ENCODE results near the gene LTBP3. TPM values are rescaled to one million over a fixed set of nuclear protein-coding genes. Genes with fewer than 3 reads are reported as not detected.

LTBP3 gene
- total and polyA plus RNA-seq, 7 donors: 12.7 to 82.3 (median 27.9) TPM

- Histone ChIP-seq H3K9me3 (no peaks in the 10 kb centered on the region), H3K4me3 (peak overlapping the region; percentile 99), H3K36me3 (ENCODE audit: insufficient read depth in 1 of 2, low read depth in 1 of 2) (peaks cover 0 to 10% of the 10 kb centered on the region in 2 donors), H3K27me3 (ENCODE audit: insufficient read depth in 3 of 3, low read length in 2 of 3) (no peaks in the 10 kb centered on the region), H3K4me1 (peaks cover 59% of the 10 kb centered on the region), H3K27ac (peak overlapping the region; percentile 98)
- 17 to 29% (median 22%) methylated on average over 22 of the region's 22 CpGs for WGBS, 3 donors
- ATAC-seq: peak in 1 of 4 donors; percentile 15
- no peak for TF ChIP-seq CTCF (IDR thresholded peaks at IDR 0.05)
- intact Hi-C loops (cut with DNase I): loop anchor here (2.0 to 5.0 kb wide), 3 partner anchors 19 to 39 kb away; partner anchors contain the start of gene MAP3K11 (in 1 of the 2)
- DNase-seq: peak in 1 of 2 donors; percentile 85
Observed at GRCh38 chr11:65573391-65574079, 15.4 kb upstream of the LTBP3 start.

- no peak for ATAC-seq
- intact Hi-C loops (cut with DNase I): loop anchor here (1.0 to 5.0 kb wide), 3 partner anchors 31 to 40 kb away; partner anchors contain the start of gene MAP3K11 (in 1 of the 2)
- TF ChIP-seq CTCF (IDR thresholded peaks at IDR 0.05): no peak
- WGBS, 3 donors: 0 to 1% (median 0%) methylated on average over 47 to 86 of the region's 86 CpGs
- Histone ChIP-seq H3K4me1 (peaks cover 53% of the 10 kb centered on the region), H3K9me3 (no peaks in the 10 kb centered on the region), H3K27ac (peak within 1 kb of the TSS; percentile 98), H3K4me3 (peak within 1 kb of the TSS; percentile 99), H3K27me3 (ENCODE audit: insufficient read depth in 3 of 3, low read length in 2 of 3) (no peaks in the 10 kb centered on the region), H3K36me3 (ENCODE audit: insufficient read depth in 1 of 2, low read depth in 1 of 2) (peaks cover 0 to 12% of the 10 kb centered on the region in 2 donors)
- peak; percentile 93 to 95 for DNase-seq
Observed at GRCh38 chr11:65572356-65573051, 14.3 kb upstream of the LTBP3 start, which contains the start of gene FAM89B. TSS of gene FAM89B (plus strand) at chr11:65572538. CDS start at chr11:65572670, 132 bp downstream.

GRCh38 chr11:65571940-65572339, 13.8 kb upstream of the LTBP3 start:
- H3K36me3 ChIP-seq (ENCODE audit: insufficient read depth in 1 of 2, low read depth in 1 of 2): peaks cover 0 to 12% of the 10 kb centered on the region in 2 donors
- no peaks in the 10 kb centered on the region for H3K27me3 ChIP-seq (ENCODE audit: insufficient read depth in 3 of 3, low read length in 2 of 3)
- H3K9me3 ChIP-seq: no peaks in the 10 kb centered on the region
- ATAC-seq: no peak
- intact Hi-C loops (cut with DNase I): loop anchor here (1.0 to 5.0 kb wide), 3 partner anchors 31 to 40 kb away; partner anchors contain the start of gene MAP3K11 (in 1 of the 2)
- no peak for DNase-seq
- WGBS, 3 donors: 5 to 7% (median 6%) methylated on average over 11 of the region's 11 CpGs
- peak overlapping the region; percentile 98 for H3K27ac ChIP-seq
- H3K4me3 ChIP-seq: peak overlapping the region; percentile 99
- H3K4me1 ChIP-seq: peaks cover 53% of the 10 kb centered on the region
- peak; percentile 48 for TF ChIP-seq CTCF (IDR thresholded peaks at IDR 0.05)

GRCh38 chr11:65571420-65571819, 13.3 kb upstream of the LTBP3 start:
- H3K9me3 ChIP-seq: no peaks in the 10 kb centered on the region
- TF ChIP-seq CTCF (IDR thresholded peaks at IDR 0.05): no peak
- peak overlapping the region; percentile 99 for H3K4me3 ChIP-seq
- WGBS, 3 donors: 51 to 65% (median 54%) methylated on average over 7 to 9 of the region's 9 CpGs
- no peak for DNase-seq
- peaks cover 0 to 12% of the 10 kb centered on the region in 2 donors for H3K36me3 ChIP-seq (ENCODE audit: insufficient read depth in 1 of 2, low read depth in 1 of 2)
- peaks cover 53% of the 10 kb centered on the region for H3K4me1 ChIP-seq
- no peaks in the 10 kb centered on the region for H3K27me3 ChIP-seq (ENCODE audit: insufficient read depth in 3 of 3, low read length in 2 of 3)
- intact Hi-C loops (cut with DNase I): loop anchor here (5.0 kb wide), 2 partner anchors 36 to 41 kb away; partner anchors contain the start of gene MAP3K11 (in 1 of the 2)
- no peak for ATAC-seq
- H3K27ac ChIP-seq: peak overlapping the region; percentile 98
